Activated T-cell treated with anti-CD3 and anti-CD28 coated beads, Interleukin-2, amount 50 U/mL, for 24 hours (primary cell): ENCODE measurements around the gene P2RX6.
"Not testable (repeated sequence)": the region's sequence is repeated elsewhere in the genome, so short reads cannot be mapped to it uniquely, and the experiment has no call there.

Experiments
- DNase-seq: peaks from one replicate; pipeline ENCODE4 v3.0.0-alpha.2; 2020
- H3K27ac Mint-ChIP-seq: 2 replicates; pipeline ENCODE4 v1.8.0; 2020; ENCODE audit warnings: mild to moderate bottlenecking, mixed read lengths
- H3K27me3 Mint-ChIP-seq: 2 replicates; pipeline ENCODE4 v1.8.0; 2020; ENCODE audit warnings: mixed read lengths
- H3K36me3 Mint-ChIP-seq: 2 replicates; pipeline ENCODE4 v1.8.0; 2020; ENCODE audit warnings: low read depth, mixed read lengths
- H3K4me1 Mint-ChIP-seq: 2 replicates; pipeline ENCODE4 v1.8.0; 2020; ENCODE audit warnings: low read depth, mixed read lengths
- H3K4me3 Mint-ChIP-seq: 2 replicates; pipeline ENCODE4 v1.8.0; 2020; ENCODE audit warnings: mild to moderate bottlenecking, moderate library complexity, mixed read lengths
- H3K9me3 Mint-ChIP-seq: 2 replicates; pipeline ENCODE4 v1.8.0; 2020; ENCODE audit warnings: mixed read lengths

Gene P2RX6

DNA sequence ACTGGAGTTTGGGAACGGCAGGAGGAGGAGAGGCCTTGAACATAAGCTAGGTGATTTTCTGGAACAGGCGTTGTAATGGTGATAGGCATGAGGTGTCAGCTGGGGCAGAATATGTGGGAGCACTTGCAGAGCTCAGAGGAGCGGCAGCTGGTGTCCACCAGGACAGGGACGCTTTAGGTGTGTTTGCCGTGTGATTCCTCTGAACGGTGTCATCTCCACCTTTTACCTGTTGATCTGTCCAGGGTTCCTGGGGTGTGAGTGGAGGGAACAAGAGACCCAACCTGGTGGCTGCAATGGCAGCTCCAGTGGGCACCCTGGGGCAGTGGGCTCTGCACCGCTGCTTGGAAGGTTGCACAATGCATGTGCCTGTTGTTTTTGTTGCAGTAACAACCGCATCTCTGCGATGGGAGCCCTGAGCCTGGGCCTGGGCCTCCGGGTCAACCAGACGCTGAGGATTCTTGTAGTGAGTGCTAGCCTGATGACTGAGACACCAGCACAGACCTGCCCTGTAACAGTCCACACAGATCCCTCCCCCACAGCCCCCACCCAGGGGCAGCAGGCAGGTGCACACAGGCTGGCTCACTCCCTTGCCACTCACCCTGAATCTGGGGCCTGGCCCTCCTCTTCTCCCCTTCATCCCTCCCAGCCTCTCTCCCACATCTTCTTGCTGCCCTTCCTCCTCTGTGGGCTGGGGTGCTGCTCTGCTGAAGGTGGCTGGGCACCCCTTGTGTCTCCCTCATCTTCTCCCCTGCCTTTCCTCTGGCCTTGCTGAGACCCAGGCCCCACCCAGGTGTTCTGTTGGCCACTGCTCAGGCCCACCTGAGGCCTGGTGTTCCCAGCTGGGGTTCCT is 40.0 kb downstream of the P2RX6 start:
- Mint-ChIP-seq H3K9me3 (no peaks in the 10 kb centered on the region), H3K4me3 (no peak overlapping the region), H3K36me3 (no peaks in the 10 kb centered on the region), H3K27me3 (peaks cover 5% of the 10 kb centered on the region), H3K27ac (no peak overlapping the region), H3K4me1 (peaks cover 15% of the 10 kb centered on the region)
- DNase-seq: no peak

- Mint-ChIP-seq H3K4me3 (no peak overlapping the region), H3K27me3 (peaks cover 5% of the 10 kb centered on the region), H3K9me3 (no peaks in the 10 kb centered on the region), H3K27ac (no peak overlapping the region), H3K4me1 (peaks cover 15% of the 10 kb centered on the region), H3K36me3 (no peaks in the 10 kb centered on the region)
- DNase-seq: no peak
Observed at GRCh38 chr22:21055564-21055834, 40.5 kb downstream of the P2RX6 start.

GRCh38 chr22:21055880-21056319 is 40.9 kb downstream of the P2RX6 start:
- H3K4me3 Mint-ChIP-seq: no peak overlapping the region
- no peak overlapping the region for H3K27ac Mint-ChIP-seq

GRCh38 chr22:21060363-21060762 is 45.4 kb downstream of the P2RX6 start:
- not testable (repeated sequence) for H3K9me3 Mint-ChIP-seq, H3K4me3 Mint-ChIP-seq, H3K27ac Mint-ChIP-seq, H3K27me3 Mint-ChIP-seq, H3K36me3 Mint-ChIP-seq, DNase-seq
- peaks cover 12% of the 10 kb centered on the region for H3K4me1 Mint-ChIP-seq

More at GRCh38 chr22:21055880-21056319, 40.9 kb downstream of the P2RX6 start:
- Mint-ChIP-seq H3K36me3 (no peaks in the 10 kb centered on the region), H3K9me3 (no peaks in the 10 kb centered on the region), H3K27me3 (peaks cover 5% of the 10 kb centered on the region), H3K4me1 (peaks cover 15% of the 10 kb centered on the region)
- no peak for DNase-seq

DNA sequence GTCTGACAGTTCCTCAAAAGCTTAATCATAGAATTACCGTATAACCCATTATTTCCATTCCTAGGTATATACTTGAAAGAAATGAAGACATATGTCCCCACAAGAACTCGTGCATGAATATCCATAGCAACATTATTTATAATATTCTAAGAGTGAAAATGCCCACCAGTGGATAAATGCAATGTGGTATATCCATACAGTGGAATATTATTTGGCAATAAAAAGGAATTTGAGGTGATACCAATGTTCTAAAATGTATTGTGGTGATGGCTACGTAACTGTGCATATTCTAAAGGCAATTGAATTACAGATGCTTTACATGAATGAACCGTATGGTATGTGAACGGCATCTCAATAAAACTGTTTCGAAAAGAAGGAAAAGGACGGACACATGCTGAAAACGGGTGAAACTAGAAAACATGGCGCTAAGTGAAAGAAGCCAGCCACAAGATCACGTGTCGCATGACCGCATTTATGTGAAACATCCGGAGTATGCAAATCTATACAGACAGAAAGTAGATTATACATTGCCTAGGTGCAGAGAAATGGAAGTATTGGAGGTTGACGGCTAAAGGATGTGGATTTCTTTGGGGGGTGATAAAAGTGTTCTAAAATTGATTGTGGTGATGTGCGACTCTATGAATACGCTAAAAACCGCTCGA is 46.8 kb downstream of the P2RX6 start:
- H3K27ac Mint-ChIP-seq, DNase-seq, H3K36me3 Mint-ChIP-seq, H3K27me3 Mint-ChIP-seq, H3K9me3 Mint-ChIP-seq, H3K4me3 Mint-ChIP-seq, H3K4me1 Mint-ChIP-seq: not testable (repeated sequence)

GRCh38 chr22:21064425-21064824 is 49.5 kb downstream of the P2RX6 start:
- not testable (repeated sequence) for DNase-seq, H3K4me1 Mint-ChIP-seq, H3K27me3 Mint-ChIP-seq, H3K4me3 Mint-ChIP-seq, H3K36me3 Mint-ChIP-seq, H3K9me3 Mint-ChIP-seq, H3K27ac Mint-ChIP-seq

DNA sequence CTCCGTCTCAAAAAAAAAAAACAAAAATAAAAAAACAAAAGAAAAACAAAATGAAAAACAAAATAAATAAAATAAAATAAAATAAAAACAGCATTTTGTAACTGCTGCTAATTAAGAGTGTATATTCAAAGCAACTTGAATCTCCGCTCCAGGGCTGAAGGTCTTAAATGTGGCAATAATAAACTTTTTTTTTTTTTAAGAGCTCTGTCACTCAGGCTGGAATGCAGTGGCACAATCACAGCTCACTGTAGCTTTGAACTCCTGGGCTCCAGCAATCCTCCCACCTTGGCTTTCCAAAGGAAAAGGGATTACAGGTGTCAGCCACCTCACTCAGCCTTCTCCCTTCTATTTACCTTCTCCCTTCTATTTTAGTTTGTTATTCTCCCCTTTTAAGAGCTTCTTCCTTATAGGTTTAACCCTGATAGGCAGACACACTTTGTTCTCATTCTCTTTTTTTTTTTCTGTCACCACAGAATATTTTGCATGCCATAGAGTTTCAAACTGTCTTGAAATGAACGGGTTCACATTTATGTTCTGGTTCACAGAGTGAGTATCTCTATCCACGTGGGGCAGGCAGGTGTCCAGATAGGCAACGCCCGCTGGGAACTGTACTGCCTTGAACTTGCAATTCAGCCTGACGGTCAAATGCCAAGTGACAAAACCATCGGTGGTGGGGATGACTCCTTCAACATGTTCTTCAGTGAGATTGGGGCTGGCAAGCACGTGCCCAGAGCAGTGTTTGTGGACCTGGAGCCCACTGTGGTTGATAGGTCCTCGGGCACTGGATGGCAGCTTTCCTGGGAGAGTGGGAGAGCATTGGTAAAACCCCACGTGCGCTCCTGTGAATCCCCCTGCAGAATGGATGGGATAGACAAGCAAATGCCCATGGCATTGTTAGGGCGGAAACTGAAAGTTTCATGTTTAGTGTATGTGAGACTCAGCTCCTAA is 50.2 kb downstream of the P2RX6 start:
- Mint-ChIP-seq H3K4me3 (no peak overlapping the region), H3K9me3 (no peaks in the 10 kb centered on the region), H3K36me3 (no peaks in the 10 kb centered on the region), H3K27me3 (peaks cover 4% of the 10 kb centered on the region), H3K4me1 (peaks cover 7% of the 10 kb centered on the region), H3K27ac (no peak overlapping the region)
- no peak for DNase-seq

- H3K9me3 Mint-ChIP-seq: no peaks in the 10 kb centered on the region
- no peak overlapping the region for H3K27ac Mint-ChIP-seq
- H3K4me3 Mint-ChIP-seq: no peak overlapping the region
- peaks cover 7% of the 10 kb centered on the region for H3K4me1 Mint-ChIP-seq
- DNase-seq: no peak
- peaks cover 4% of the 10 kb centered on the region for H3K27me3 Mint-ChIP-seq
- no peaks in the 10 kb centered on the region for H3K36me3 Mint-ChIP-seq
Observed at GRCh38 chr22:21067075-21067900, 52.3 kb downstream of the P2RX6 start.

GRCh38 chr22:21067901-21068680 is 53.1 kb downstream of the P2RX6 start:
- no peak for DNase-seq
- Mint-ChIP-seq H3K4me1 (peaks cover 7% of the 10 kb centered on the region), H3K9me3 (no peaks in the 10 kb centered on the region), H3K36me3 (no peaks in the 10 kb centered on the region), H3K4me3 (no peak overlapping the region), H3K27me3 (peaks cover 4% of the 10 kb centered on the region), H3K27ac (no peak overlapping the region)

DNA sequence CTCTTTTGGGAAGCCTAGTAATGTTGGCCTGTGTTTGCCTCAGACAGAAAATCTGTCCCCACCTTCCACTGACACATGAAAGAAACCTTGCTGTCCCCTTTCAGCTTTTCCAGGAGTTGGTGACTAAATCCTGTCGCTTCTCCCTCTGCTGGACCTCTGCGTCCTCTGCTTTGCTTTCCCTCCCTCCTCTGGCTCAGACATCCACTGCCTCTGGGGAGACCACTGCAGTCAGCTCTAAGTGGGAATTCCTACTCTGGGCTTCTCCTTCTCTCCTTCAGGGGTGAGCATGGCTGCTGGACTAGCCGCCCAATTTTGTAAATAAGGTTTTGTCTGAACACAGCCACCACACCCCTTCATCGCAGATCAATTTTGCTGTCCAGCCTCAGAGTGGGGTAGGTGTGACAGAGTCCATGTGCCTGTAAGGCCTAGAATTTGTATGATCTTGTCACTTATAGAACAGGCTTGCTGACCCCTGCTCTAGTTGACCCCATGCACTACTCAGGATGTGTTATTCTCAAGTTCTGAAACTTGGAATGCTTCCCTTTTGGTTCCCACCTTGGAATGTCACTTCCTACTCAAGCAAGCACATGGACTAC is 53.8 kb downstream of the P2RX6 start:
- H3K4me3 Mint-ChIP-seq: no peak overlapping the region
- H3K4me1 Mint-ChIP-seq: peaks cover 7% of the 10 kb centered on the region
- H3K9me3 Mint-ChIP-seq: no peaks in the 10 kb centered on the region
- no peak for DNase-seq
- no peaks in the 10 kb centered on the region for H3K36me3 Mint-ChIP-seq
- H3K27me3 Mint-ChIP-seq: peaks cover 4% of the 10 kb centered on the region
- no peak overlapping the region for H3K27ac Mint-ChIP-seq

DNA sequence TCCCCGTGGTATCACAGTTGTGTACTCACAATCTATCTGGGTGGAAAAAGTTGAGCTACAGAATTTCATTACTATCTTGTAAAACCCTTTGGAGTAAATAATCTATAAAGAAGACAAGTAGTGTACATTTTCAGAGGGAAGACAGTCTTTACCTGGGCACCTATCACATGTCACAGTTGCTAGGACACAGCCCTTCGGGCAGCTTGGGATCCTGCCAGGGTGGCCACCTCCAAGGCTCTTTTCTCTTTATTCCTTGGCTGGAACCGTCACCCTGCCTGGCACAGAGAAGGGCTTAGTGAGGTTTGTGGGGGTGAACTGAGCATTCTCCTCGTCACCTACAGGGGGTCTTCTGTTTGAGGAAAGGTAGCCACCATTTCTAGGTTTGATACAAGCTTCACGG is 54.4 kb downstream of the P2RX6 start:
- DNase-seq: no peak
- no peak overlapping the region for H3K27ac Mint-ChIP-seq
- H3K27me3 Mint-ChIP-seq: peaks cover 4% of the 10 kb centered on the region
- H3K4me1 Mint-ChIP-seq: peaks cover 7% of the 10 kb centered on the region
- no peak overlapping the region for H3K4me3 Mint-ChIP-seq
- no peaks in the 10 kb centered on the region for H3K36me3 Mint-ChIP-seq
- H3K9me3 Mint-ChIP-seq: no peaks in the 10 kb centered on the region

GRCh38 chr22:21070690-21071615 is 56.0 kb downstream of the P2RX6 start:
- peaks cover 7% of the 10 kb centered on the region for H3K4me1 Mint-ChIP-seq
- DNase-seq: no peak
- no peaks in the 10 kb centered on the region for H3K36me3 Mint-ChIP-seq
- H3K9me3 Mint-ChIP-seq: no peaks in the 10 kb centered on the region
- H3K27me3 Mint-ChIP-seq: peaks cover 1% of the 10 kb centered on the region
- no peak overlapping the region for H3K4me3 Mint-ChIP-seq
- no peak overlapping the region for H3K27ac Mint-ChIP-seq
